PC-9 (cell line): ENCODE data around the gene EYS. TPM values are rescaled to one million over a fixed set of nuclear protein-coding genes. Genes with fewer than 3 reads are reported as not detected.

ENCODE experiments used
- BruUV-seq: library from RNA; stranded (reverse); fragments of 400-500 nt; replicated peaks from 2 replicates; lab custom pipeline; 2021; lab: Mats Ljungman, UMichigan
- CTCF ChIA-PET: fragments of 300-600 bp; sonication (Branson Sonifier 250); formaldehyde crosslinking; loops from one replicate; lab custom pipeline; 2022; ENCODE audit warnings: antibody characterized with exemption; lab: Charles Lee
- POLR2A ChIA-PET: fragments of 300-600 bp; sonication (Branson Sonifier 250); formaldehyde crosslinking; loops from one replicate; lab custom pipeline; 2022; ENCODE audit warnings: antibody characterized with exemption; ENCODE audit not compliant: unreplicated experiment; lab: Charles Lee
- DNase-seq, 2 experiments: peaks; one replicate each; pipeline versions ENCODE4 v3.0.0 to v3.0.0-alpha.2; 2015 to 2022; ENCODE audit warnings: mixed read lengths in 1 of 2
- H2AFZ ChIP-seq: fragments of 200-600 bp; sonication (generic); 2 replicates; pipeline ENCODE4 v1.8.1; 2017; ENCODE audit warnings: antibody characterized with exemption
- H3F3A ChIP-seq: fragments of 200-600 bp; sonication (generic); 2 replicates; pipeline ENCODE4 v1.8.1; 2017; ENCODE audit warnings: antibody characterized with exemption, mild to moderate bottlenecking, low read depth; ENCODE audit not compliant: insufficient read depth
- H3K27ac ChIP-seq: fragments of 200-600 bp; sonication (generic); 2 replicates; pipeline ENCODE4 v1.6.1; 2016; ENCODE audit warnings: mixed run types
- H3K27me3 ChIP-seq: fragments of 200-600 bp; sonication (generic); 2 replicates; pipeline ENCODE4 v1.6.1; 2016; ENCODE audit warnings: low read depth, mixed run types; ENCODE audit not compliant: insufficient read depth
- H3K36me3 ChIP-seq: fragments of 200-600 bp; sonication (generic); 2 replicates; pipeline ENCODE4 v1.6.1; 2016; ENCODE audit warnings: low read depth, mixed run types
- H3K4me1 ChIP-seq: fragments of 200-600 bp; sonication (generic); replicated peaks from 2 replicates; pipeline ENCODE4 v1.6.1; 2016; ENCODE audit warnings: mixed run types; ENCODE audit not compliant: insufficient read depth
- H3K4me2 ChIP-seq: fragments of 200-600 bp; sonication (generic); 2 replicates; pipeline ENCODE4 v1.6.1; 2017; ENCODE audit warnings: mixed run types
- H3K4me3 ChIP-seq: fragments of 200-600 bp; sonication (generic); 2 replicates; pipeline ENCODE4 v1.6.1; 2016; ENCODE audit warnings: mixed run types
- H3K79me2 ChIP-seq: fragments of 200-600 bp; sonication (generic); 2 replicates; pipeline ENCODE4 v1.6.1; 2017; ENCODE audit warnings: low read depth, mixed run types
- H3K9me2 ChIP-seq: fragments of 200-600 bp; sonication (generic); 2 replicates; pipeline ENCODE4 v1.8.1; 2017; ENCODE audit warnings: mild to moderate bottlenecking; ENCODE audit not compliant: insufficient read depth
- H3K9me3 ChIP-seq: fragments of 200-600 bp; sonication (generic); 2 replicates; pipeline ENCODE4 v1.8.1; 2016; ENCODE audit warnings: low read depth; ENCODE audit not compliant: insufficient read depth
- H4K20me1 ChIP-seq: fragments of 200-600 bp; sonication (generic); 2 replicates; pipeline ENCODE4 v1.8.1; 2017; ENCODE audit not compliant: insufficient read depth
- EZH2 ChIP-seq: fragments of 200-600 bp; sonication (generic); IDR thresholded peaks from 2 replicates; pipeline ENCODE4 v1.8.0; 2017; ENCODE audit warnings: antibody characterized with exemption, low read depth
- intact Hi-C: fragments of 100-400 bp; cut with micrococcal nuclease; formaldehyde crosslinking; loops from one replicate; pipeline ENCODE4 v1.10.0; 2022; ENCODE audit not compliant: unreplicated experiment
- total RNA-seq: library from RNA; stranded (reverse); gene quantifications from 2 replicates; pipeline ENCODE4 v1.2.3, GENCODE V29; 2021
- TF ChIP-seq, protein P1 (sequence below): fragments of 200-600 bp; sonication (generic); conservative IDR thresholded peaks from 2 replicates; pipeline ENCODE4 v1.6.1; 2017; ENCODE audit warnings: mixed run types, antibody characterized with exemption, mild to moderate bottlenecking, moderate library complexity

EYS gene
- total RNA-seq, 1 experiment from 2014 or later = not detected

DNA sequence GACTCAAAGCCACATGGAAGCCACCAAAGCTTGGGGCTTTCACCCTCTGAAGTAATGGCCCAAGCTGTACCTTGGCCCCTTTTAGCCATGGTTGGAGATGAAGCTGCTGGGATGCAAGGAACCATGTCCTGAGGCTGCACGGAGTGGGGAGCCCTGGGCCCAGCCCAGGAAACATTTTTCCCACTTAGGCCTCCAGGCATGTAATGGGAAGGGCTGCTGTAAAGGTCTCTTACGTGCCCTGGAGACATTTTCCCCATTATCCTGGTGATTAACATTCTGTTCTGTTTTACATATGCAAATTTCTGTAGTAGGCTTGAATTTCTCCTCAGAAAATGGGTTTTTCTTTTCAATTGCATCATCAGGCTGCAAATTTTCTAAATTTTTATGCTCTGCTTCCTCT lies 558.2 kb downstream of the EYS start:
- no TSS peak for BruUV-seq
- H3K27ac ChIP-seq = no peak overlapping the region
- no peaks in the 10 kb centered on the region for H3K9me3 ChIP-seq
- H4K20me1 ChIP-seq = no peaks in the 10 kb centered on the region
- ChIA-PET CTCF (no interaction called here), POLR2A (no interaction called here)
- H3K9me2 ChIP-seq = no peaks in the 10 kb centered on the region
- H2AFZ ChIP-seq = no peak overlapping the region
- no peak for DNase-seq
- H3K4me3 ChIP-seq = no peak overlapping the region
- H3K4me2 ChIP-seq = no peak overlapping the region
- no peaks in the 10 kb centered on the region for H3K79me2 ChIP-seq
- no peak for TF ChIP-seq EZH2
- TF ChIP-seq, protein P1, sequence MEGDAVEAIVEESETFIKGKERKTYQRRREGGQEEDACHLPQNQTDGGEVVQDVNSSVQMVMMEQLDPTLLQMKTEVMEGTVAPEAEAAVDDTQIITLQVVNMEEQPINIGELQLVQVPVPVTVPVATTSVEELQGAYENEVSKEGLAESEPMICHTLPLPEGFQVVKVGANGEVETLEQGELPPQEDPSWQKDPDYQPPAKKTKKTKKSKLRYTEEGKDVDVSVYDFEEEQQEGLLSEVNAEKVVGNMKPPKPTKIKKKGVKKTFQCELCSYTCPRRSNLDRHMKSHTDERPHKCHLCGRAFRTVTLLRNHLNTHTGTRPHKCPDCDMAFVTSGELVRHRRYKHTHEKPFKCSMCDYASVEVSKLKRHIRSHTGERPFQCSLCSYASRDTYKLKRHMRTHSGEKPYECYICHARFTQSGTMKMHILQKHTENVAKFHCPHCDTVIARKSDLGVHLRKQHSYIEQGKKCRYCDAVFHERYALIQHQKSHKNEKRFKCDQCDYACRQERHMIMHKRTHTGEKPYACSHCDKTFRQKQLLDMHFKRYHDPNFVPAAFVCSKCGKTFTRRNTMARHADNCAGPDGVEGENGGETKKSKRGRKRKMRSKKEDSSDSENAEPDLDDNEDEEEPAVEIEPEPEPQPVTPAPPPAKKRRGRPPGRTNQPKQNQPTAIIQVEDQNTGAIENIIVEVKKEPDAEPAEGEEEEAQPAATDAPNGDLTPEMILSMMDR = no peak
- no peaks in the 10 kb centered on the region for H3K4me1 ChIP-seq
- no peaks in the 10 kb centered on the region for H3K27me3 ChIP-seq
- no peaks in the 10 kb centered on the region for H3K36me3 ChIP-seq
- no peaks in the 10 kb centered on the region for H3F3A ChIP-seq
- intact Hi-C loops = no loop called here

DNA sequence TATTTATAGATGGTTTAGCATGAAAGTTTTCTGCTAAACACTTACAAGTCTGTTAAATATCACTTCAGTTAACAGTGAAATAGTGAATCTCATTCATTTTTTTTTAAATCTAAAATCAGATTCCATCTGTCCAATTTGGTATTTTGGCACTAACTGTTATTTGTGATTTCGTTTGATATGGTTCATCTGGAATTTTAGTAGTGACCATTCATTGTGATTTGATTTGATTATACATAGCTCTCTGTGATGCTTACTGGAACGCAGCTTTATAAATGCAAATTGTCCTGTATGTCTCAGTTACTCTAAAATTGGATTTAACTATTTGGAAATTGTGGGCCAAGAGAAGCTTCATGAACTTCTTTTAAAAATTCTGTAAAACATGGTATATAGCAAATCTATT lies 571.5 kb downstream of the EYS start:
- Histone ChIP-seq H3K4me2 (no peak overlapping the region), H3K4me3 (no peak overlapping the region), H3K4me1 (no peaks in the 10 kb centered on the region), H3K27me3 (no peaks in the 10 kb centered on the region), H3K9me2 (no peaks in the 10 kb centered on the region), H3K79me2 (no peaks in the 10 kb centered on the region), H2AFZ (no peak overlapping the region), H3K36me3 (no peaks in the 10 kb centered on the region), H3F3A (no peaks in the 10 kb centered on the region), H3K9me3 (no peaks in the 10 kb centered on the region), H4K20me1 (no peaks in the 10 kb centered on the region), H3K27ac (no peak overlapping the region)
- ChIA-PET CTCF (no interaction called here), POLR2A (no interaction called here)
- DNase-seq = no peak
- TF ChIP-seq, protein P1 = no peak
- no peak for TF ChIP-seq EZH2
- no TSS peak for BruUV-seq
- intact Hi-C loops = loop anchor here (10.0 kb wide), 1 partner anchor 161 kb away; no protein-coding TSS in a partner anchor

DNA sequence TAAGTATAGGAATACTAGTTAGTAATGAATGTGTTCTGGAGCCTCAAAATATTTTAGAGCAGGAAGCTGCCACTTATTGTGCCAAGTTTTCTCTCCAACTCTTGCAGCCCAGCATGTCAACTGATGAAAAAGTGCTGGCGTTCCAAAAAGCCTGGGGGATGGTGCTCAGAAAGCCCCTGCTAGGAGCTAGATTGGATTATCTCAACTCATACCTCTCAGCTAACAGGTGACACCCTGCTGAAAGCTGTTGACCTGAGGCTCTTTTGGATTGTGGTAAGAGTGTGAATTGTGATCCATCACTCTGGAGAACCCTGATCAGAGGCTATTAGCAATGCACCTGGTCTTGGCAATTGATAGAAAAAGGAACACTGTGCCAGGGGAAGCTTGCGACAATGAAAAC lies 580.4 kb downstream of the EYS start:
- Histone ChIP-seq H3F3A (no peaks in the 10 kb centered on the region), H3K9me3 (no peaks in the 10 kb centered on the region), H3K4me1 (no peaks in the 10 kb centered on the region), H3K9me2 (no peaks in the 10 kb centered on the region), H4K20me1 (no peaks in the 10 kb centered on the region), H3K27me3 (no peaks in the 10 kb centered on the region), H3K36me3 (no peaks in the 10 kb centered on the region), H3K27ac (no peak overlapping the region), H3K79me2 (no peaks in the 10 kb centered on the region), H3K4me2 (no peak overlapping the region), H3K4me3 (no peak overlapping the region), H2AFZ (no peak overlapping the region)
- DNase-seq = no peak
- intact Hi-C loops = no loop called here
- no peak for TF ChIP-seq EZH2
- TF ChIP-seq, protein P1 = no peak
- no TSS peak for BruUV-seq
- POLR2A ChIA-PET = no interaction called here
- CTCF ChIA-PET = no interaction called here
